Measurements from ENCODE around the gene KASH5.

- TF ChIP-seq CTCF (IDR thresholded peaks at IDR 0.05) (no peak), POLR2A (IDR thresholded peaks at IDR 0.05) (no peak), EP300 (IDR thresholded peaks at IDR 0.05) (no peak)
Measured at GRCh38 chr19:49423985-49424303, 35.9 kb downstream of the KASH5 start.

Data from ovary (tissue), 3 donors.